ENCODE data around the gene NEDD4L.
"Not testable (repeated sequence)": the region's sequence is repeated elsewhere in the genome, so short reads cannot be mapped to it uniquely, and the experiment has no call there.

NEDD4L gene

DNA sequence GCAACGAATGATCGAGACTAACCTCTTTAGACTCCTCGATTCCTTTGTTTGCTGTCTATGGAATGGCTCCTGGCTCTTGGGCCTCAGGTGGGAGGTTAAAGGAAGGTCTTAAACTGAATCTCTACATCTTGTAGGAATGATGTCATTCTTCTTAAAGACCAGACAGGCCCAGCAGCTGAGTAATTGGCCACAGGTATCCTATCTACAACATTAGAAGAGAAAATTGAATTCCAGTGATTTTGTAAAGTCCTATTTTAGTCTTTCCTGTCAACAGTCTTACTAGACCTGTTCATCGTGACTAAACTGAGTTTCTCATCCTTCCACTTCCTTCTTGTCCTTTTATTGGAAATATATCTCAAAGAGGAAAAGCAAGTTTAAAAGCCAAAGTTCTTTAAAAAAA lies 310.0 kb downstream of the NEDD4L start:
- DNase-seq: no peak

GRCh38 chr18:58354791-58355190 lies 310.8 kb downstream of the NEDD4L start:
- no peak for DNase-seq

GRCh38 chr18:58355243-58355642 lies 311.2 kb downstream of the NEDD4L start:
- DNase-seq: no peak

GRCh38 chr18:58359218-58359617 lies 315.2 kb downstream of the NEDD4L start:
- DNase-seq: no peak

DNA sequence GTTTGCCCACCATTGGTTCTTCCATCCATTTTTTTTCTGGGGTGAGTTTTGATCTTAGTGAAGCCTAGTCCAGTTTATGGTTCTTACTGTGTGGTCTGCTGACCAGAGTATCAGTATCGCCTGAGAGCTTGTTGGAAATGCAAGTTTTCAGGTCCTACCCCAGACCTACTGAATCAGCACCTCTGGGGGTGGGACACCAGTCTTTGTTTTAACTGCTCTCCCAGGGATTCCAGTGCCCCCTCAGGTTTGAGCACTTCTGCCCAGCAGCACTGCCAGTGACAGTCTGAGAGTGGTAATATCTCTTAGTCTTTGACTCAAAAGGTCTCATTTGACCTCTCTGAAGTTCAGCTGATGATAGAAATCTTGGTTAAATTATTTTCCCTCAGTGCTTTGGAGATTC lies 315.6 kb downstream of the NEDD4L start:
- no peak for DNase-seq

DNA sequence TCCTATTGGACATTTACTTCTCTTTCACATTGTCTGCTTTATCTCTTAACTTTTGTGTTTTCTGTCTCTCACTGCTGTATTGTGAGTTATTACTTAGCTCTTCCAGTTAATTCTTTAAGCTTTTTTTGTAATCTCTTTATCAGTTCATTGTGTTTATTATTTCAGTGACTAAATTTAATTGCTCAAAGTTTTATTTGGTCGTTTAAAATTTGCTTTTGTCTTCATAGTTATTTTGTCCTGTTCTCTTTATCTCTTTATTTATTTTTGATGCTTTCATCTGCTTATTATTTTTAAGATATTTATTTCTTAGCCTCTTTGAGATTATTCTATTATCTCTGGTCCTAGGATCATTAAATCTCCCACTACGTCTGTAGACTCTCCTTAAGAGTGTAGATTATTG lies 316.3 kb downstream of the NEDD4L start:
- DNase-seq: no peak

DNA sequence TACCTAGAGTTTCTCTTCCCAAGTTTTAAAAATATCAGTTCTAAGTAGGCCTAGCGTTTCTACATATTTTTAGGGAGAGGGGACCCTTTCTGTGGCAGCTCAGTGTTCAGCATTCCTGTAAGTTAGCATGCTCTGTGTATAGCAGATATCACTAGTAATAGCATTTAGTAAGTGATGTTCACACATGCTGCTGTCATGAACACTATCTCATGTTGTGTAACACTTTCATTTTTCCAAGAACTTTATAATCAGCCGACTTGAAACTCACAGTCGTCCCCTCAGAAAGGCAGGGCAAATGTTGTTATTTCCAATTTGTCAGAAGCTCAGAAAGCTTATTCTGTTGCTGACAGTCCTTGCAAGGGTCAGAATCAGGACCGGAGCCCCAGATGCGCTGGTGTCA lies 317.2 kb downstream of the NEDD4L start:
- no peak for DNase-seq

- DNase-seq: no peak
Observed at GRCh38 chr18:58362027-58362575, 318.1 kb downstream of the NEDD4L start.

DNA sequence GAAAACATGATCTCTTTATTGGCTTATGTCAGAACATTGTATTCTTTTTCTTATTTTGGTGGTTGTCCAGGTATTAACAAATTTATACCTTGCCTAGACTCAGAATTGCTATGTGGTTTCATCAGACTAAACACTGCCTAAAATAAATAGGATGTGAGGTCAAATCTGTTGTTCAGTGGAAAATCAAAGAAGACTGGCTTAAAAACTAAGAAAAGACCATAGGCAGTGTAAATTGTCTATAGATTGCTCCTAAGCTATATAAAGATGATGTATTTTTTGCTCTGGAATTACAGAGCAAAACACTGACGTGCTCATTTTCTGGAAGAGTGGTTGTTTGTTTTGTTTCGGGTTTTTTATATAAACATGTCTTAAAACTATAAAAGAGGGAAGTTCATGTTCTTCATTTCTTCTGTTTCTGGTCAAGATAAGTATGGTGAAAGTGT lies 318.8 kb downstream of the NEDD4L start:
- DNase-seq: no peak

DNA sequence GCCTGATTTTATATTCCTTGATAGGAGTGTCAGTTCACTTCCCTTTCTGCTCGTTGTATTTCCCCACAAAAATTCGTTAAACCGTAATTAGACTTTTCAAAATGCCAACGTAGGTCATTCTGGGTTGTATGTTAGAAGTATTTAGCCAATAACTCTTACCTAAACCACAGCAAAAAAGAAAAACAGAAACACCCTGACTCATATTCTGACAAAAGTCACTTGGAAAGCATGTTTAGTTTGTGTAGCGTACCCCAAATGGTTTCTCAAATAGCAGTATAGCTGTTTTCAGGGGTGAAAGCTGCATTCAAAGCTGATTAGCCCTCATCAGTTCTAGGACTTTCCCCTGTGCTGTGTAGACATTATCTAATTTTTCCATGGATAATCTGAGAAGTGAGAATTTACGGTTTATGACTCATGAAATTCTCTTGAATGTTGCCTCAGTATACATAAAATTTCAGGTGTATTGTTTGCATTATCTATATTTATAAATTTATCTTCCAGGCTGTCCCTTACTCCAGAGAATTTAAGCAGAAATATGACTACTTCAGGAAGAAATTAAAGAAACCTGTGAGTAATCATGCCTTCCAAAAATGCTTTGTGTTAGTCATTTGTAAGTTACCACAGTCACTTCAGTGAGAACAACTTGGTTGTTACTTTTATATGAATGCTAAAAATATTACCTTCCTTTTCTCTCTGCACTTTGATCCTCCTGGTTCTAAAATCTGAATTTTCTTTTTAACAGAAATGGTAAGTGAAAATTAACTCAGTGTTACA lies 319.9 kb downstream of the NEDD4L start:
- no peak for DNase-seq

DNA sequence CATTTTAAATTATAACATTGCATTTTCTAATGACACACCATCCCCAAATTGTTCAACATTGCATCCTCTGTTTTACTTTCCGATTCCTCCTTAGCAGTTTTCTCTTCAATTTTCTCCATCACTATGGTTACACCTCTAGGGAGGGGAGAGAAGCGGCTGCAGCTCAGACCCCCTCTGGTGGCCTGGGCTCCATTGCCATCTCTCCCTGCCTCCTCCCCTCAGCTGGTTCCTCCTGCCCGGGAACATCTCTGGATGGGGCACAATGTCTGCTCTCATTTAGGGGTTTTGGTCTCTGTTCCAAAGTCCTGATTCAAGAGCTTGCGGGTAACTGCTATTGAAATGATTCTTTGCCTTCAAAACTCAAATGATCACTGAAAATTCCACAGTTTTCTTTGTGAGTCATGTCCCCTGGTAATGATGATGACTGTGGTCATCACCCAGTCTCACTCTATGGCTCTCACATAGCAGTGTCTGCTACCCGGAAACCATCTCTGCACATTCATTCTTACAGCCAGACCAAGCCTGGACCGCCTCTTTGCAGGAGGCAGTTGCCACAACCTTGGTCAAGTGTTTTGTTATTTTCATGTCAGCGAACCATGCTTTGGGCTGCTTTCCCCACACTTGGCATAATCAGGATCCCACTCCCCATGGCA lies 321.0 kb downstream of the NEDD4L start:
- DNase-seq: no peak

GRCh38 chr18:58367425-58368140 lies 323.6 kb downstream of the NEDD4L start:
- DNase-seq: no peak

DNA sequence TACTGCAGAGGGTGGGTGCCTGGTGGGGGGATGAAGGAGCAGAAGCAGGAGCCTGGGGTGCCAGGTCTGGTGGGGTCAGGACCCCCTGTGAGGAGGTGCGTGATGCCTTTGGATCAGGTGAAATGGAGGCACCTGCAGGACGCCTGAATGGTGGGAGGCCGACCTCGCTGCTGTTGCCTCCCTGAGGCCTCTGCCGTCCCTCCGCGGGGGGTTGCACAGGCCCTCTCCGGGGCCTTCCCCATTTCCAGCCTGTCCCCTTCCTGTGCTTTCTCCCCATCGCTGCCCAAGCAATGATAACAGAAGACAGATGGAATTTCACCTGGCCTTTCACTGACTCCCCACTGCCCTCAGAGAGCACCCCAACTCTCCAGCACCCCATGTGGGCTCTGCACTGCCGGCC lies 325.6 kb downstream of the NEDD4L start:
- no peak for DNase-seq

DNA sequence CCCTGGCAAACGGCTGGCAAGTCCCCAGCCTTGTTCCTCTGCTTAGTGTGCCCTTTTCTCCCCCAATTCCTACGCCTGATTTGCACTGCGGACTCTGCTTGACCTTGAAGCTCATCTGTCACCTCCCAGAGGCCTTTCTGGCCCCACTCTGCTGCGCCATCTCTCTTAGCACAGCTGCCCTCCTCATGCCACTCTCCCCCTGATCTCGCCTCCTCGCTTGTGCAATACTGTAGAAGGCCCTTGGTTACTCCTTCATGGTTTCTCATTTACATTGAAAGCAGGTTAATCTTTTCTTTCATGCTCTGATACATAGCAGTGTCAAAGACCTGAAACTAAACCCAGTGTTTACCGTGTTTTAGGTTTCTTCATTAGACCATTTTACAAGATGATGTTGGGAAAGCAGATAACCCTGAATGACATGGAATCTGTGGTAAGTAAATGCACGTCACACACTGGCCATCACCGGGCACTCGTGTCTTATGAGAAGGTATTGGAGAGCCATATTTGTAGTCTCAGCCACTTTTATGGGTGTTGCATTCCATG lies 326.1 kb downstream of the NEDD4L start:
- DNase-seq: no peak

GRCh38 chr18:58370612-58371011 lies 326.6 kb downstream of the NEDD4L start:
- DNase-seq: no peak

DNA sequence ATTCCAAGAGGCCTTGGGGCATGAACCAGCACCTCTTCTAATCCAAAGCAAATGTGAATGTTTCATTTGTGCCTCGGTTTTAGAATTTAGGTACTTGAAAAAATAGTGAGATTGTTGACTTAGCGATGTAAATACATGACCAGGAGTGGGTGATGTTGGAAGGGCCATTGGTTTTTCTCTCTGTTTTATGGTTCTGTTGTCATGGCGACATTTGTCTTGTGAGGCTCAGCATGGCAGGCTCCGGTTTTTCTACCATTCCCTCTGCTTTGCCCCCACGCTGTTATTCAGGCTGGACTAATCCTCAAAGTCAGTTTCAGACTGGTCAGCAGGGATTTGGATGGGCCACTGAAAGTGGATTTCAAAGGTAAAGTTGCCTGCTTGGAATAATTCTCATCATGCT lies 329.5 kb downstream of the NEDD4L start:
- DNase-seq: no peak

GRCh38 chr18:58375051-58375450 lies 331.0 kb downstream of the NEDD4L start:
- no peak for DNase-seq

DNA sequence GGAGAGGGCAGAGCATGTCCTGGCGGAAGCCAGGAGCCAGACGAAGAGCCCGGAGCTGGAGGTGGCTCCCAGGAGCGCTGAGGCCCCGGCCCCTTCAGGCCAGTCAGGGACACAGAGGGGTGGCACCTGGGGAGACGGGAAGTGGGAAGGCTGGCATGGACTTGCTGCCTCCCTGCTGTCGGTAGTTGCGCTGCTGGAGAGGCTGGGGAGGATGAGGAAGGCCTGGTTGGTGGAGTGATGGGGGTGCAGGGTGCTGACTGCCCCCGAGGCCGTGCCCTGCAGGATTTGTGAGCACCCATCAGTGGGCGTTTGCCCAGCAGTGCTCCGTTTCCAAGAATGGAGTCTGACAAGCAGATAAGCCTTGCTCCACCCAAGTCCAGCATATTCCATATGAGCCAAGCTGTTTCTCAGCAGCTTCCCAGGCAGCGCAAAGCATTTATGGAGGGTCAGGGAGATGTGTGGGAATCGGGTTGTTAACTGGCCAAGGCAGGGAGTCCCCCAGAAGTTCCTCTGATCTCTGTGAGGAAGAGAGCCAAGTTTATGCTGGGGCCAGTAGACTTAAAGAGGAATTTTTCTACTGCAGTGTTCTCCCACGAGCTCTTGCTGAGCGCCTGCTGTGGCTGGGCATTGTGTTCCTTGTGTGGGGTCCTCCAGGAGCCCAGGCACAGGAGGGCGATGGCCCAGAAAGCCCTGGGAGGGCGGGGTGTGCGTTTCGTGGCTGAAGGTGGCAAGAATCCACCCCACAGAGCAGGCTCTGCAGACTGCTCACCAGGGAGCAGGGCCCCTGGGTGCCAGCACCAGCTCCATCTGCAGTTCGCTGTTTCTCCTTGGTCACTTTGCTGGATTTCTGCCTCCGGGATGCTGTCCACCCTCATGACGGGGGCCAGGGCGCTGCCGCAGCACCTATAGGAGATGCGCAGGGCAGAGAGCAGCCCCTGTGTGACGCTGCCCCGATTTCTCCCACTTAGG lies 334.7 kb downstream of the NEDD4L start:
- no peak for DNase-seq

DNA sequence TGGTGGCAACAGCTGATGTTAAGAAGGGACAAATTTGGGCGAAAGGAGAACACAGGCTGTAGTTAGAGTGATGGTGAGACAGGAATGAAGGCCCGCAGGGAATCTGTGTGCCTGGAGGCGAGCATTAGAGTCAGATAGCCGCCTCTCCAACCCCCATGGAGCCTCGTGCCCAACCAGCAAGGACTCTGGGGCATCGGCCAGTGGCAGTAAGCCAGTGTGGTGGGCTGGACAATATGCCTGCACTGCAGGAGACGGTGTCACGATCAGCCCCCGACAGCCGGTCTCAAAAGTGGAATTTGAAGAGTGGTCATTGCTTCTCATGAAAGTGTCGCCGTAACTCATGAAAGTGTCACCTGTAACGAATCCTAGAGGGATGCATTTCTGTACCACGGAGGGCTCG lies 335.4 kb downstream of the NEDD4L start:
- no peak for DNase-seq

DNA sequence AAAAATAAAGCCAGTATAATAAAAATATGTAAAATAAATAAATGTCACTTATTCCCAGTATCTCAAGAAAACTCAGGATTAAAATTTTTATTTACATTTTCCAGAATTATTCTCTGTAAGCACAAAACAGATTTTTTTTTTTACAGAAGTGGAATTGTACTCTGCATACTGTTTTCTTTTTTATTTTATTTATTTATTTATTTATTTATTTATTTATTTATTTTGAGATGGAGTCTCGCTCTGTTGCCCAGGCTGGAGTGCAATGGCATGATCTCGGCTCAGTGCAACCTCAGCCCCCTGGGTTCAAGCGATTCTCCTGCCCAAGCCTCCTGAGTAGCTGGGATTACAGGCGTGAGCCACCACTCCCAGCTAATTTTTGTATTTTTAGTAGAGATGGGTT lies 336.1 kb downstream of the NEDD4L start:
- not testable (repeated sequence) for DNase-seq

GRCh38 chr18:58381676-58382411 lies 337.8 kb downstream of the NEDD4L start:
- DNase-seq: no peak

Measured in T-helper 9 cell (primary cell).